Measurements from ENCODE around the gene LRRC28. TPM values are rescaled to one million over a fixed set of nuclear protein-coding genes. Genes with fewer than 3 reads are reported as not detected.
"Not testable (repeated sequence)": the region's sequence is repeated elsewhere in the genome, so short reads cannot be mapped to it uniquely, and the experiment has no call there.

LRRC28 gene
- polyA plus RNA-seq, 1 experiment: 23.5 TPM

- ChIA-PET CTCF (interaction anchor here (0.6 kb wide), 1 partner anchor 336 kb away, joined by 3 read pairs; no protein-coding TSS in a partner anchor), POLR2A (no interaction called here)
- TF ChIP-seq CTCF (IDR thresholded peaks at IDR 0.05; ENCODE audit: insufficient read depth, low read depth, low read length): no peak
- no peak for DNase-seq (ENCODE audit: low read depth)
- no peaks in the 10 kb centered on the region for H3K27me3 ChIP-seq (ENCODE audit: control insufficient read depth, insufficient read depth, low read length)
- no peaks in the 10 kb centered on the region for H3K36me3 ChIP-seq (ENCODE audit: control insufficient read depth, insufficient read depth, low read length)
- H3K4me3 ChIP-seq (ENCODE audit: low read depth, low read length): no peak overlapping the region
Observed at GRCh38 chr15:99396375-99396774, 145.1 kb downstream of the LRRC28 start.

- Histone ChIP-seq H3K36me3 (ENCODE audit: control insufficient read depth, insufficient read depth, low read length) (no peaks in the 10 kb centered on the region), H3K27me3 (ENCODE audit: control insufficient read depth, insufficient read depth, low read length) (no peaks in the 10 kb centered on the region), H3K4me3 (ENCODE audit: low read depth, low read length) (no peak overlapping the region)
- POLR2A ChIA-PET: no interaction called here
- TF ChIP-seq CTCF (IDR thresholded peaks at IDR 0.05; ENCODE audit: insufficient read depth, low read depth, low read length): no peak
- CTCF ChIA-PET: interaction anchor here (1.0 to 2.2 kb wide), 2 partner anchors 9 to 45 kb away, joined by 3 to 5 read pairs; no protein-coding TSS in a partner anchor
- no peak for DNase-seq (ENCODE audit: low read depth)
Observed at GRCh38 chr15:99399061-99399460, 147.8 kb downstream of the LRRC28 start.

GRCh38 chr15:99399618-99400017 lies 148.3 kb downstream of the LRRC28 start:
- no peak for TF ChIP-seq CTCF (IDR thresholded peaks at IDR 0.05; ENCODE audit: insufficient read depth, low read depth, low read length)
- Histone ChIP-seq H3K4me3 (ENCODE audit: low read depth, low read length) (no peak overlapping the region), H3K27me3 (ENCODE audit: control insufficient read depth, insufficient read depth, low read length) (no peaks in the 10 kb centered on the region), H3K36me3 (ENCODE audit: control insufficient read depth, insufficient read depth, low read length) (no peaks in the 10 kb centered on the region)
- CTCF ChIA-PET: interaction anchor here (2.2 kb wide), 1 partner anchor 10 kb away, joined by 5 read pairs; no protein-coding TSS in a partner anchor
- POLR2A ChIA-PET: no interaction called here
- no peak for DNase-seq (ENCODE audit: low read depth)

GRCh38 chr15:99401216-99401615 lies 149.9 kb downstream of the LRRC28 start:
- DNase-seq (ENCODE audit: low read depth); H3K36me3 ChIP-seq (ENCODE audit: control insufficient read depth, insufficient read depth, low read length); POLR2A ChIA-PET; H3K4me3 ChIP-seq (ENCODE audit: low read depth, low read length); H3K27me3 ChIP-seq (ENCODE audit: control insufficient read depth, insufficient read depth, low read length): not testable (repeated sequence)
- CTCF ChIA-PET: interaction anchor here (1.0 to 1.4 kb wide), 2 partner anchors 111 to 303 kb away, joined by 3 to 5 read pairs; no protein-coding TSS in a partner anchor

GRCh38 chr15:99402014-99402729 lies 150.9 kb downstream of the LRRC28 start:
- Histone ChIP-seq H3K27me3 (ENCODE audit: control insufficient read depth, insufficient read depth, low read length) (no peaks in the 10 kb centered on the region), H3K36me3 (ENCODE audit: control insufficient read depth, insufficient read depth, low read length) (no peaks in the 10 kb centered on the region), H3K4me3 (ENCODE audit: low read depth, low read length) (no peak overlapping the region)
- POLR2A ChIA-PET: no interaction called here
- TF ChIP-seq CTCF (IDR thresholded peaks at IDR 0.05; ENCODE audit: insufficient read depth, low read depth, low read length): no peak
- CTCF ChIA-PET: interaction anchor here (0.7 to 1.4 kb wide), 3 partner anchors 110 to 302 kb away, joined by 3 to 5 read pairs (median 3); no protein-coding TSS in a partner anchor
- DNase-seq (ENCODE audit: low read depth): no peak
